Keratinocyte (primary cell): ENCODE data around the gene CISD2. TPM values are rescaled to one million over a fixed set of nuclear protein-coding genes. Genes with fewer than 3 reads are reported as not detected.
"Not testable (repeated sequence)": the region's sequence is repeated elsewhere in the genome, so short reads cannot be mapped to it uniquely, and the experiment has no call there.

Source experiments
- DNase-seq: peaks from one replicate; pipeline ENCODE4 v3.0.0-alpha.2; 2011; ENCODE audit warnings: low read depth, missing footprints, low spot score
- FAIRE-seq: peaks from 2 replicates; lab custom pipeline; 2011; peaks lifted over from hg19 to GRCh38; lab: Jason Lieb, UNC
- H2AFZ ChIP-seq: 2 replicates; pipeline ENCODE4 v1.6.0; 2012; ENCODE audit warnings: low read length, control low read depth, inconsistent platforms; ENCODE audit not compliant: control insufficient read depth
- H3K27ac ChIP-seq: 2 replicates; pipeline ENCODE4 v1.5.1; 2011; ENCODE audit warnings: low read length; ENCODE audit not compliant: control insufficient read depth, insufficient read depth
- H3K27me3 ChIP-seq: 3 replicates; pipeline ENCODE4 v1.6.0; 2011; ENCODE audit warnings: low read length; ENCODE audit not compliant: control insufficient read depth, insufficient read depth; ENCODE audit errors: extremely low read depth
- H3K36me3 ChIP-seq, 2 experiments: 2 replicates in 1 of 2; 3 replicates in 1 of 2; pipeline ENCODE4 v1.5.1; 2011; ENCODE audit warnings: low read length in 2 of 2, mild to moderate bottlenecking in 1 of 2; ENCODE audit not compliant: control insufficient read depth in 2 of 2, insufficient read depth in 2 of 2; ENCODE audit errors: extremely low read depth in 1 of 2
- H3K4me1 ChIP-seq: 3 replicates; pipeline ENCODE4 v1.5.1; 2011; ENCODE audit warnings: low read length; ENCODE audit not compliant: control insufficient read depth, insufficient read depth; ENCODE audit errors: extremely low read depth
- H3K4me2 ChIP-seq: 3 replicates; pipeline ENCODE4 v1.6.0; 2011; ENCODE audit warnings: low read depth, low read length; ENCODE audit not compliant: control insufficient read depth, insufficient read depth; ENCODE audit errors: extremely low read depth
- H3K4me3 ChIP-seq, 3 experiments: fragments of 200-600 bp in 1 of 3; sonication (generic) in 1 of 3; 2 replicates in 2 of 3; 3 replicates in 1 of 3; pipeline ENCODE4 v1.5.1; 2011 to 2016; ENCODE audit warnings: low read length in 3 of 3, mild to moderate bottlenecking in 3 of 3, control low read depth in 2 of 3, inconsistent platforms in 1 of 3, low read depth in 1 of 3, mixed read lengths in 1 of 3, mixed run types in 1 of 3, moderate library complexity in 1 of 3; ENCODE audit not compliant: control insufficient read depth in 2 of 3, insufficient read depth in 2 of 3; ENCODE audit errors: extremely low read depth in 1 of 3
- H3K79me2 ChIP-seq: 2 replicates; pipeline ENCODE4 v1.6.0; 2012; ENCODE audit warnings: low read length; ENCODE audit not compliant: control insufficient read depth, insufficient read depth
- H3K9ac ChIP-seq: 3 replicates; pipeline ENCODE4 v1.6.0; 2011; ENCODE audit warnings: low read length; ENCODE audit not compliant: control insufficient read depth, insufficient read depth; ENCODE audit errors: extremely low read depth
- H3K9me1 ChIP-seq: 3 replicates; pipeline ENCODE4 v1.6.0; 2011; ENCODE audit warnings: low read length; ENCODE audit not compliant: control insufficient read depth, insufficient read depth; ENCODE audit errors: extremely low read depth
- H3K9me3 ChIP-seq: 2 replicates; pipeline ENCODE4 v1.5.1; 2012; ENCODE audit warnings: low read depth, low read length; ENCODE audit not compliant: control insufficient read depth
- H4K20me1 ChIP-seq: 3 replicates; pipeline ENCODE4 v1.6.0; 2011; ENCODE audit warnings: low read length; ENCODE audit not compliant: control insufficient read depth, insufficient read depth; ENCODE audit errors: extremely low read depth
- CTCF ChIP-seq, 3 experiments: IDR thresholded peaks in 1 of 3; conservative IDR thresholded peaks in 1 of 3; optimal IDR thresholded peaks in 1 of 3; 2 replicates in 2 of 3; 3 replicates in 1 of 3; pipeline versions ENCODE3 to v1.5.1; 2011; ENCODE audit warnings: low read length in 3 of 3, mild to moderate bottlenecking in 3 of 3, moderate library complexity in 2 of 3, control low read depth in 1 of 3, inconsistent platforms in 1 of 3; ENCODE audit not compliant: insufficient read depth in 2 of 3; ENCODE audit errors: extremely low read depth in 1 of 3
- EZH2 ChIP-seq: IDR thresholded peaks from one replicate; pipeline ENCODE4 v1.6.1; 2012; ENCODE audit warnings: inconsistent platforms, mild to moderate bottlenecking, low read length, moderate library complexity
- dilution Hi-C: fragments of 300-500 bp; cut with MboI; formaldehyde crosslinking; loops from one replicate; pipeline ENCODE4 v1.7.0; 2020; ENCODE audit warnings: low sequenced_read_pairs; ENCODE audit not compliant: extremely low pct_ligation_motif_present
- polyA plus RNA-seq, 5 experiments: library from polyadenylated mRNA; depleted of rRNA in 3 of 5; stranded (reverse) in 3 of 5; stranded (forward) in 1 of 5; unstranded in 1 of 5; fragments of >200 nt; gene quantifications; 1 replicate in 1 of 5; 2 replicates in 3 of 5; 3 replicates in 1 of 5; pipeline versions ENCODE4 v1.2.1 to v1.2.3, GENCODE V29; 2011 to 2012; ENCODE audit warnings: missing spikeins in 2 of 5, low read depth in 1 of 5, low replicate concordance in 1 of 5

Gene CISD2
- polyA plus RNA-seq, 1 donor (not counting 4 experiments of a cell fraction or from before 2014, with no cell fraction given): 36.6 TPM

GRCh38 chr4:102869569-102870197 is 891 bp downstream of the CISD2 start:
- DNase-seq: no peak
- Histone ChIP-seq H4K20me1 (no peaks in the 10 kb centered on the region), H3K36me3 (peaks cover 0 to 3% of the 10 kb centered on the region in 2 experiments), H3K9ac (peak overlapping the region; percentile 97), H3K4me2 (peak overlapping the region; percentile 95), H3K79me2 (peaks cover 56% of the 10 kb centered on the region), H2AFZ (peak overlapping the region; percentile 98), H3K27me3 (no peaks in the 10 kb centered on the region), H3K27ac (peak overlapping the region; percentile 98), H3K4me3 (peak overlapping the region; percentile 70 to 94 (median 92)), H3K9me1 (no peaks in the 10 kb centered on the region), H3K9me3 (no peaks in the 10 kb centered on the region), H3K4me1 (peaks cover 23% of the 10 kb centered on the region)
- dilution Hi-C loops: no loop called here
- no peak for TF ChIP-seq CTCF (optimal IDR thresholded peaks at IDR 0.05 in 1 of 3, IDR thresholded peaks at IDR 0.05 in 1 of 3, conservative IDR thresholded peaks at IDR 0.05 in 1 of 3; ENCODE audit: extremely low read depth in 1 of 3, insufficient read depth in 2 of 3, low read length in 3 of 3)
- no peak for TF ChIP-seq EZH2
- FAIRE-seq: no peak

- H3K9me1 ChIP-seq: no peaks in the 10 kb centered on the region
- H3K27me3 ChIP-seq: no peaks in the 10 kb centered on the region
- H3K4me1 ChIP-seq: peaks cover 23% of the 10 kb centered on the region
- H2AFZ ChIP-seq: no peak overlapping the region
- no peak for TF ChIP-seq CTCF (optimal IDR thresholded peaks at IDR 0.05 in 1 of 3, IDR thresholded peaks at IDR 0.05 in 1 of 3, conservative IDR thresholded peaks at IDR 0.05 in 1 of 3; ENCODE audit: extremely low read depth in 1 of 3, insufficient read depth in 2 of 3, low read length in 3 of 3)
- no peak for TF ChIP-seq EZH2
- H3K36me3 ChIP-seq: peaks cover 0 to 6% of the 10 kb centered on the region in 2 experiments
- peaks cover 58% of the 10 kb centered on the region for H3K79me2 ChIP-seq
- H3K9ac ChIP-seq: no peak overlapping the region
- dilution Hi-C loops: no loop called here
- H3K4me3 ChIP-seq: no peak overlapping the region
- no peaks in the 10 kb centered on the region for H3K9me3 ChIP-seq
- no peak for FAIRE-seq
- no peak overlapping the region for H3K4me2 ChIP-seq
- H3K27ac ChIP-seq: no peak overlapping the region
- H4K20me1 ChIP-seq: no peaks in the 10 kb centered on the region
- no peak for DNase-seq
Observed at GRCh38 chr4:102871772-102872171, 3.0 kb downstream of the CISD2 start.

GRCh38 chr4:102877477-102878106 is 8.8 kb downstream of the CISD2 start:
- not testable (repeated sequence) for H3K36me3 ChIP-seq, H3K9me3 ChIP-seq
- H3K79me2 ChIP-seq: peaks cover 24% of the 10 kb centered on the region

More at GRCh38 chr4:102877477-102878106, 8.8 kb downstream of the CISD2 start:
- FAIRE-seq, dilution Hi-C loops, H3K27ac ChIP-seq, H3K27me3 ChIP-seq, H4K20me1 ChIP-seq, H3K4me1 ChIP-seq, H3K9me1 ChIP-seq, DNase-seq, H3K9ac ChIP-seq, H3K4me3 ChIP-seq, H2AFZ ChIP-seq, H3K4me2 ChIP-seq: not testable (repeated sequence)
